Dendritic cell treated with granulocyte-macrophage colony-stimulating factor and Interleukin-4, amounts not matched to agents 40 ng/mL and 50 ng/mL, for 4 days (primary cell): ENCODE results near the gene SEC31A.

Source experiments
- H3K27ac Mint-ChIP-seq: one replicate; pipeline ENCODE4 v1.8.0; 2022; ENCODE audit warnings: mild to moderate bottlenecking, mixed read lengths
- H3K27me3 Mint-ChIP-seq: one replicate; pipeline ENCODE4 v1.8.0; 2022; ENCODE audit warnings: mild to moderate bottlenecking, mixed read lengths
- H3K36me3 Mint-ChIP-seq: one replicate; pipeline ENCODE4 v1.8.0; 2022; ENCODE audit warnings: low read depth, mixed read lengths
- H3K4me1 Mint-ChIP-seq: one replicate; pipeline ENCODE4 v1.8.0; 2022; ENCODE audit warnings: low read depth, mixed read lengths
- H3K4me3 Mint-ChIP-seq: one replicate; pipeline ENCODE4 v1.8.0; 2022; ENCODE audit warnings: mild to moderate bottlenecking, moderate library complexity, mixed read lengths
- H3K9me3 Mint-ChIP-seq: one replicate; pipeline ENCODE4 v1.8.0; 2022; ENCODE audit warnings: mixed read lengths
- intact Hi-C: fragments of 100-400 bp; cut with micrococcal nuclease; formaldehyde crosslinking; loops from one replicate; pipeline ENCODE4 v1.15.0; 2022

SEC31A gene

DNA sequence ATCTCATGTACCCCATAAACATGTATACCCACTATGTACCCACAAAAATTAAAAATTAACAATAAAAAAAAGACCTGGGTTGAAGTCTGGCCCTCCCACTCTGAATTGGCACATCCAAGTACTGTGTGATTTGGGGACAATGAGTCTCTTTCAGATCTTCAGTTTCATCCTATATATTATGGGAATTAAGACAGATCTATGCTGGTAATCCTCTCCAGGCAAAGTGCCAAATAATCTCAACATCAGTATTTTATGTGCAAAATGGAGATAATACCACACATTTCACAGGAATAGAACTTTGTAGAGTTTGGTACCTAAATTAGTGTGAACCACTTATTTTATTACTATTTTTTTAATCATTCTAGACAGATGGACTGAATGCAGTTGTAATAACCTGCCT, 81.3 kb downstream of the SEC31A start:
- intact Hi-C loops = no loop called here
- Mint-ChIP-seq H3K27ac (no peak overlapping the region), H3K9me3 (no peaks in the 10 kb centered on the region), H3K27me3 (no peaks in the 10 kb centered on the region), H3K4me1 (no peaks in the 10 kb centered on the region), H3K36me3 (no peaks in the 10 kb centered on the region), H3K4me3 (no peak overlapping the region)

DNA sequence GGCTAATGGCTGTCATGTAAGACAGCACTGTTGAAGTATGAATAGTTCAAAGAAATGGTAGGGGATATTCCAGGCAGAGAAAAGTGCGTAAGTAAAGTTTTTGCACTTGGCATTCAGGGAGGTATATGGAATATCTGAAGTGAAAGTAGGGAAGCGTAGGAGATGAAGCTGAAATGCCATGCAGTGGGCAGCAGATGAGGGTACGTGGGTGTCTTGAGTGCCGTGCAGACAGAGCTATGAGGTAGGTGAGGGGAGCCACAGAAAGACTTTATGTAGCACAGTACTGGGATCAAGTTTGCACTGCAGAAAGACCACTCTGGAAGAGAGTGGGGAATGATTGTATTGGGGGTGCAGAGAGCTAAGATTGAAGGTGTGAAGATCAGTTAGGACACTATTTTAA, 87.2 kb downstream of the SEC31A start:
- intact Hi-C loops = no loop called here
- Mint-ChIP-seq H3K9me3 (no peaks in the 10 kb centered on the region), H3K4me3 (no peak overlapping the region)

DNA sequence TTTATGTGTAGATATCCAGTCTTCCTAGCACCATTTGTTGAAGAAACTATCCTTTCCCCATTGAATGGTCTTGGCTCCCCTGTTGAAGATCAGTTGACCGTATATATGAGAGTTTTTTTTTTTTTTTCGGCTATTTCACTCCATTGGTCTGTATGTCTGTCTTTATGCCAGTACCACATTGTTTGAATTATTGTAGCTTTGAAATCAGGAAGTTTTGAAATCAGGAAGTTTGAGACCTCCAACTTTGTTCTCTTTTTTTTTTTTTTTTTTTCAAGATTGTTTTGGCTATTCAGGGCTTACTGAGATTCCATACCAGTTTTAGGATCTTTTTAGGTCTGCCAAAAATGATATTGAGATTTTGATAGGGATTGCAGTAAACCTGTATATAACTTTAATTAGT, 88.0 kb downstream of the SEC31A start:
- peaks cover 24% of the 10 kb centered on the region for H3K27me3 Mint-ChIP-seq
- peaks cover 18% of the 10 kb centered on the region for H3K4me1 Mint-ChIP-seq
- H3K4me3 Mint-ChIP-seq = peak overlapping the region; percentile 10
- no peaks in the 10 kb centered on the region for H3K36me3 Mint-ChIP-seq
- H3K9me3 Mint-ChIP-seq = no peaks in the 10 kb centered on the region
- H3K27ac Mint-ChIP-seq = no peak overlapping the region
- intact Hi-C loops = no loop called here

More for the DNA sequence above, 87.2 kb downstream of the SEC31A start:
- Mint-ChIP-seq H3K27me3 (peaks cover 18% of the 10 kb centered on the region), H3K36me3 (no peaks in the 10 kb centered on the region), H3K27ac (no peak overlapping the region), H3K4me1 (peaks cover 17% of the 10 kb centered on the region)

DNA sequence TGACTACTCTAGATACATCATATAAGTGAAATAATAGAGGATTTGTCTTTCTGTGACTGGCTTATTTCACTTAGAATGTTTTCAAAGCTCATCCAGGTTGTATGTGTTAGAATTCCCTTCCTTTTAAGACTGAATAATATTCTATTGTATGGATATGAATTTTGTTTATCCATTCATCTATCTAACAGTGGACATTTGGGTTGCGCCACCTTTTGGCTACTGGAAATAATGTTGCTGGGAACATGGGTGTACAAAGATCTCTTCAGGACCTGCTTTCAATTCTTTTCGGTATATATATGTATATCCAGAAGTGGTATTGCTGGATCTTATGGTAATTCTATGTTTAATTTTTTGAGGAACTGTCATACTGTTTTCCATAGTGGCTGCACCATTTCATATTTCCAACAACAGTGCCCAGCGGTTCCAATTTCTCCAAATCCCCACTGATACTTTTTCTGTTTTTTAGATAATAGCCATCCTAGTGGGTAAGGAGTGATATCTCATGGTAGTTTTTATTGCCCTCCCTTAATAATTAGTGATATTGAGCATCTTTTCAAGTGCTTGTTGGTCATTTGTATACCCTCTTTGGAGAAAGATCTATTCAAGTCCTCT, 88.9 kb downstream of the SEC31A start:
- no peak overlapping the region for H3K27ac Mint-ChIP-seq
- no peak overlapping the region for H3K4me3 Mint-ChIP-seq
- H3K36me3 Mint-ChIP-seq = no peaks in the 10 kb centered on the region
- intact Hi-C loops = no loop called here
- H3K27me3 Mint-ChIP-seq = peaks cover 33% of the 10 kb centered on the region
- H3K9me3 Mint-ChIP-seq = no peaks in the 10 kb centered on the region
- H3K4me1 Mint-ChIP-seq = peaks cover 27% of the 10 kb centered on the region

GRCh38 chr4:82799006-82799881, 91.7 kb downstream of the SEC31A start:
- no peak overlapping the region for H3K27ac Mint-ChIP-seq
- H3K9me3 Mint-ChIP-seq = no peaks in the 10 kb centered on the region
- H3K4me3 Mint-ChIP-seq = peak overlapping the region; percentile 82
- H3K36me3 Mint-ChIP-seq = no peaks in the 10 kb centered on the region
- H3K4me1 Mint-ChIP-seq = peaks cover 27% of the 10 kb centered on the region
- intact Hi-C loops = no loop called here
- H3K27me3 Mint-ChIP-seq = peaks cover 50% of the 10 kb centered on the region

DNA sequence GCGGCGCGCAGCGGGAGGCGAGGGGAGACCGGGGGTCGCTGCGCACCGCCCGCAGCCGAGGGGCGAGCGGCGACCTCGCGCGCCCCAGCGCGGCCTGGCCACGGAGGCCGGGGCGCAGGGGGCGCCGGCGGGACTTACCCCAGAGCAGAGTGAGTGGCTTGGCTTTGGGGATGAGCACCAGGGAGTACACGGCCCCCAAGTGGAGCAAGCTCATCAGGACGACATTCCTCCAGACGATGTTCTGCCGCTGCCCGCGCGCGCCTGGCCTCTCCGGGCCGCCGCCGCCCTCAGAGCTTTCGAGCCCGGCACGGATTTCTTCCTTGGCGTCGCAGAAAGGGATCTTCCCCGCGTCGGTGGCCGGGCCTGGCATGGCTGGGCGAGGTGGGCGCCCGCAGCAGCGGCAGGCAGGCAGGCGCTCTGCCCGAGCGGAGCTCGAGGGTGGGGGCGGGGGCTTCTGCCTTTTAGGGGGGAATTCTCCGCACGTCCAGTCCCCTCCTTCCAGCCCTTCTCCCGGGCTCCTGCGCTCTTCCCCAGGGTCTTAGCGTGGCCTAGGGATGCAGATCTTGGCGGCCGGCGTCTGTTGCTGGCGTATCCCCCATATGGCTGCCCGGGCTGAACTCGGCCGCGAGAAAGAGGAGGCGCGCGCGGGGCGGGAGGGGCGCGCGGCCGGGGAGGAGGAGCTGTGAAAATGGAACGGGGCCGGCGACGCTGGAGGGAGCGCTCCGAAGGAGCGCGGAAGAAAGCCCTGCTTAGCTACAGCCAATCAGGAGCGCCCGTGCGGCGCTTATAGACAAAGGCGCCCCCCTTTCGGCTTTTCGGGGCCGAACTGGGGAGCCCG, 92.6 kb downstream of the SEC31A start, which contains the start of gene SCD5:
TSS of gene SCD5 (minus strand) at position 629 of the 838 bp plus-strand sequence. CDS start at position 370, 259 bp downstream.
- Mint-ChIP-seq H3K4me1 (peaks cover 27% of the 10 kb centered on the region), H3K4me3 (peak within 1 kb of the TSS; percentile 82), H3K27me3 (peaks cover 52% of the 10 kb centered on the region), H3K36me3 (no peaks in the 10 kb centered on the region), H3K9me3 (no peaks in the 10 kb centered on the region), H3K27ac (peak within 1 kb of the TSS; percentile 63)
- intact Hi-C loops = no loop called here

DNA sequence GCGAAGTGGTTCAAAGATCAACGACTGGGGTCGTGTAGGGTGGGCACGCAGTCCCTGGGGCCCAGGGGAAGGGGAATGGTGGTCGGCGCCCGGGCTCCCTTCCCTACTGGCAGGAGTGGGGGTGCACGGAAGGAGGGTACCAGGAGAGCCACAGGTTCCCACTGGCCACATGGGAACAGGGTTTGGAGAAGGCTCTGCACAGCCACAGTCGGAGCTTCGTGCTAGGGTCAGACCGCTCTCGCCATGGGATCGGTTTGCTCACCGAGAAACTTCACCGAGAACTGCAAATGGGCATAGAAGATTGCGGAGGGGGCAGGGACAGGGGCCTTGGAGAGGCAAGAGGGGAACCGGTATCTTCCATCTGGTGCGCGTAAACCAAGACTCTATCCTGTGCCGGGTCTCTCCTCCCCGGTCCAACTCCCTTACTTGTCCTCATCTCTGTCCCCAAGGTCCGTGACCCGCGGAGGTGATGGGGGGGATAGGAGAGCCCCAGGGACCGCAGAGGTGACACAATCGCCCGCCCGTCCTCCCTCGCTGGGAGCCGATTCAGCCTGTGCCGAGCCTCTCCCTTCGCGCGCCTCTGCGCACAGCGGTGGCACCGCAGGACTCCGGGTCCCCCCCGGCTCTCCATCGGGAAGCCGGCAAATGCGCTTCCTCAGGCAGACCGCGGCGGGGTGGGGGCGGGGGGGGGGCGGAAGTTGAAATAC, 93.4 kb downstream of the SEC31A start:
- Mint-ChIP-seq H3K27ac (no peak overlapping the region), H3K4me3 (peak overlapping the region; percentile 30), H3K36me3 (no peaks in the 10 kb centered on the region), H3K27me3 (peaks cover 54% of the 10 kb centered on the region), H3K4me1 (peaks cover 21% of the 10 kb centered on the region), H3K9me3 (no peaks in the 10 kb centered on the region)
- intact Hi-C loops = no loop called here

- H3K4me3 Mint-ChIP-seq = peak overlapping the region; percentile 30
- H3K9me3 Mint-ChIP-seq = no peaks in the 10 kb centered on the region
- intact Hi-C loops = no loop called here
- no peak overlapping the region for H3K27ac Mint-ChIP-seq
- peaks cover 54% of the 10 kb centered on the region for H3K27me3 Mint-ChIP-seq
- H3K36me3 Mint-ChIP-seq = no peaks in the 10 kb centered on the region
- peaks cover 18% of the 10 kb centered on the region for H3K4me1 Mint-ChIP-seq
Measured at GRCh38 chr4:82797040-82797404, 93.9 kb downstream of the SEC31A start.

DNA sequence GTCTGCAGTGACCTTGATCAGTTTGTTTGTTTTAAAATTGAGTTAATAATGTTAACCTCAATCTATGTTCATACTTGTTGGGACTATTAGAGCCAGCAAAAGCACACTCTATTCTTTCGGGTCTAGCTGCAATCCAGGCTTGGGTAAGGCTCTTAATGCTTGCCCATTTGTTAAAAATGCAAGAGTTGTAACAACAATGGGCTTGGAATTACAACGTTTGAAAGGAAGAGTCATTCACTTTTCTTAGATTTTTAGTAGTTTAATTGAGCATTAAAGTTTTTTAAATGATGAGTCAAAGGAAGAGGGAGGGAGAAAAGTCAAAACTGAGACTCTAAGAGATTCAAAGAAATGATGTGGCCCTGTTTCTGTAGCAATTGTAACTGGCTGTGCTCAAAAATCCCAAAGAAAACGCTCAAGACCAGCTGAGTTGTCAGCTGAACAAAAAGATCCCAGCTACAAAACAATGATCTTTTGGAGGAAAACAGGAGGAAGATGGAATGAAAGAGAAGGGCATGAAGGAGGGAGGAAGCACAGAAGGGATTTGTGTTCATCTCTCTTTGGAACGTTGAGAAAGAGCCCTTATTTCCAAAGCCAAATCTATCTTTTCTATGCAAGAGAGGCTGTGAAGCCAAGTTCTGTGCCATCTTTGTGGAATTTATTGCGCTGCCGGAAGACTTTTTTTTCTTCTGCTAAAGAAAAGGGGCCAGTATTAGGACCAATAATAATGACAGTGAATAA, 97.9 kb downstream of the SEC31A start:
- H3K27me3 Mint-ChIP-seq = peaks cover 30% of the 10 kb centered on the region
- intact Hi-C loops = no loop called here
- H3K36me3 Mint-ChIP-seq = no peaks in the 10 kb centered on the region
- H3K4me3 Mint-ChIP-seq = no peak overlapping the region
- H3K9me3 Mint-ChIP-seq = no peaks in the 10 kb centered on the region
- H3K4me1 Mint-ChIP-seq = peaks cover 9% of the 10 kb centered on the region
- no peak overlapping the region for H3K27ac Mint-ChIP-seq

DNA sequence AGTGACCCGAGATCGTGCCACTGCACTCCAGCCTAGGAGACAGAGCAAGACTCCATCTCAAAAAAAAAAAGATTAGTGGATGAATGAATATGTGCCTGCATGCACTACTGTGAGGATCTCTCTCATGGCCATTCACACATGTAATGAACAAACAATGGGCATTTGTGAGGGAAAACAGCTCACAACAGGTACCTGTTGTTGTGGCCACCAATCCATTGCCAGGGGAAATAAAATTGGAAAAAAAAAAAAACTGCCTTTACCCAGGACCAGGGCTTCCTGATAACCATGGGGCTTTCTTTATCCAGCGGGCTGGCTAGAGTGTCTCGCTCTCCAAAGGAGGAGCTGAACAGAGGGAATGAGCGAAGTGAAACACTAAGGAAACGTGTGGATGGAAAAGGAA, 99.8 kb downstream of the SEC31A start:
- Mint-ChIP-seq H3K4me1 (no peaks in the 10 kb centered on the region), H3K27ac (no peak overlapping the region), H3K36me3 (no peaks in the 10 kb centered on the region), H3K27me3 (peaks cover 15% of the 10 kb centered on the region), H3K9me3 (no peaks in the 10 kb centered on the region), H3K4me3 (no peak overlapping the region)
- intact Hi-C loops = no loop called here

DNA sequence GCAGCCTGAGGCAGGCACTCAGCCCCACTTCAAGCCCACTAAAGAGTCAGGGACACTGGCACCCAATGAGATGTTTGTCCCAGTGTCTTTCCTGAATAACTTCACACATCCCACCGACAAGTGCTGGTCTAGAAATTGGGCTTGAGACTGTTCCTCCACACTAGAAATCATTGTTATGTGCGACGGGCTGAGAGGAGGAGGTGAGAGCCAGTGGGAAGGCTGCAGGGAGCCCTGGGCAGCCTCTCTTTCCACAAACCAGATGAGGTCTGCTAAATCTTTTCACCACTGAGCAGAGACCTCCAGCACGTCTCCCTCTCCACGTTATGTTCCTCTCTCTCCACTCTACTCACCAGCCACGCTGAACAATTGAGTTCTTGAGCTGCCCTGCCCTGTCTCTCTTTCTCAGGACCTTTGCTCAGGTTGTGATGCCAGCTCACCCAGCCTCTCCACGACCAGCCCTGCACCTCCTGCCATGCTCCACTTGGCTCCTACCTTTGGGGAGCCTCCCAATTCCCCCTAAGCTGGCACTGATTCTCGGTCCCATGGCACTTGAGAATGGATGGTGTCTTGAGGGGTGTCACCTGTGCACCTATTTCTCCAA, 100.8 kb downstream of the SEC31A start:
- no peaks in the 10 kb centered on the region for H3K9me3 Mint-ChIP-seq
- intact Hi-C loops = no loop called here
- no peak overlapping the region for H3K27ac Mint-ChIP-seq
- peaks cover 10% of the 10 kb centered on the region for H3K27me3 Mint-ChIP-seq
- H3K4me3 Mint-ChIP-seq = no peak overlapping the region
- no peaks in the 10 kb centered on the region for H3K4me1 Mint-ChIP-seq
- H3K36me3 Mint-ChIP-seq = no peaks in the 10 kb centered on the region

- Mint-ChIP-seq H3K9me3 (no peaks in the 10 kb centered on the region), H3K27me3 (peaks cover 6% of the 10 kb centered on the region), H3K27ac (no peak overlapping the region), H3K4me3 (no peak overlapping the region), H3K4me1 (no peaks in the 10 kb centered on the region), H3K36me3 (no peaks in the 10 kb centered on the region)
- intact Hi-C loops = no loop called here
Measured at GRCh38 chr4:82789025-82789776, 101.8 kb downstream of the SEC31A start.
